ENCODE measurements around the gene MEF2A. TPM values are rescaled to one million over a fixed set of nuclear protein-coding genes. Genes with fewer than 3 reads are reported as not detected.

The MEF2A gene
- total RNA-seq, 1 experiment from 2014 or later, result 21.3 TPM

DNA sequence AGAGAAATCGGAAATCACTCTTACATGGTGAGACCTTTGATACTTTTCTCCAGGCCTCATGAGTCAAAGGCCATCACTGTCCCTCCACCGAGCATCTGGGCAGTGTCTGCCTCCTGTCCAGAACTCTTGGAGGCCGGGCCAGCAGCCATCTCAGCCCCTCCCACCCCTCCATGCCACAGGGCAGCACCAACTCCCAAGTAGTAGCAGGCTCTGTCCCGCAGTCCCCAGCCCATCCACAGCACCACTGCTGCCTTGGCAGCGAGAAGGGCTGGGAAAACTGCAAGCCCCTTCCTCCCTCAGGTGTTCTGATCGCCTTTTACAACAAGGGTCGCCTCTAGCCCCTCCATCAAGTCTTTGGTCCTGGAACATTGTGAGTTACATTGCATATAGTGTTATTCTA, 161.9 kb downstream of the MEF2A start:
- Histone ChIP-seq H3K9ac (ENCODE audit: low read length) (no peak overlapping the region), H3K9me2 (replicated peaks; ENCODE audit: low read length) (no peaks in the 10 kb centered on the region), H3K4me1 (ENCODE audit: insufficient read depth, low read length) (no peaks in the 10 kb centered on the region), H3K4me3 (ENCODE audit: low read length) (no peak overlapping the region), H3K36me3 (ENCODE audit: low read depth, low read length) (no peaks in the 10 kb centered on the region), H2AFZ (ENCODE audit: low read length) (no peak overlapping the region), H3K27ac (ENCODE audit: low read length) (no peak overlapping the region), H3K27me3 (ENCODE audit: low read length) (no peaks in the 10 kb centered on the region), H4K20me1 (ENCODE audit: low read length) (no peaks in the 10 kb centered on the region), H3F3A (ENCODE audit: low read length, unreplicated experiment) (no peaks in the 10 kb centered on the region), H3K4me2 (ENCODE audit: low read length) (no peak overlapping the region), H3K79me2 (ENCODE audit: low read length) (no peaks in the 10 kb centered on the region), H3K9me3 (ENCODE audit: low read length) (no peaks in the 10 kb centered on the region)
- DNase-seq (no peak), ATAC-seq (no peak)
- ChIA-PET POLR2A (ENCODE audit: unreplicated experiment) (no interaction called here), CTCF (no interaction called here)
- no peak for TF ChIP-seq EZH2 (IDR thresholded peaks at IDR 0.05; ENCODE audit: low read length, unreplicated experiment)
- TF ChIP-seq, protein P1, sequence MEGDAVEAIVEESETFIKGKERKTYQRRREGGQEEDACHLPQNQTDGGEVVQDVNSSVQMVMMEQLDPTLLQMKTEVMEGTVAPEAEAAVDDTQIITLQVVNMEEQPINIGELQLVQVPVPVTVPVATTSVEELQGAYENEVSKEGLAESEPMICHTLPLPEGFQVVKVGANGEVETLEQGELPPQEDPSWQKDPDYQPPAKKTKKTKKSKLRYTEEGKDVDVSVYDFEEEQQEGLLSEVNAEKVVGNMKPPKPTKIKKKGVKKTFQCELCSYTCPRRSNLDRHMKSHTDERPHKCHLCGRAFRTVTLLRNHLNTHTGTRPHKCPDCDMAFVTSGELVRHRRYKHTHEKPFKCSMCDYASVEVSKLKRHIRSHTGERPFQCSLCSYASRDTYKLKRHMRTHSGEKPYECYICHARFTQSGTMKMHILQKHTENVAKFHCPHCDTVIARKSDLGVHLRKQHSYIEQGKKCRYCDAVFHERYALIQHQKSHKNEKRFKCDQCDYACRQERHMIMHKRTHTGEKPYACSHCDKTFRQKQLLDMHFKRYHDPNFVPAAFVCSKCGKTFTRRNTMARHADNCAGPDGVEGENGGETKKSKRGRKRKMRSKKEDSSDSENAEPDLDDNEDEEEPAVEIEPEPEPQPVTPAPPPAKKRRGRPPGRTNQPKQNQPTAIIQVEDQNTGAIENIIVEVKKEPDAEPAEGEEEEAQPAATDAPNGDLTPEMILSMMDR (conservative IDR thresholded peaks at IDR 0.05; ENCODE audit: low read depth, low read length), result no peak
- TF ChIP-seq EZH2phosphoT487 (IDR thresholded peaks at IDR 0.05; ENCODE audit: borderline replicate concordance, low read length), result no peak
- BruUV-seq (replicated peaks), result no TSS peak
- intact Hi-C loops (cut with micrococcal nuclease), result no loop called here

DNA sequence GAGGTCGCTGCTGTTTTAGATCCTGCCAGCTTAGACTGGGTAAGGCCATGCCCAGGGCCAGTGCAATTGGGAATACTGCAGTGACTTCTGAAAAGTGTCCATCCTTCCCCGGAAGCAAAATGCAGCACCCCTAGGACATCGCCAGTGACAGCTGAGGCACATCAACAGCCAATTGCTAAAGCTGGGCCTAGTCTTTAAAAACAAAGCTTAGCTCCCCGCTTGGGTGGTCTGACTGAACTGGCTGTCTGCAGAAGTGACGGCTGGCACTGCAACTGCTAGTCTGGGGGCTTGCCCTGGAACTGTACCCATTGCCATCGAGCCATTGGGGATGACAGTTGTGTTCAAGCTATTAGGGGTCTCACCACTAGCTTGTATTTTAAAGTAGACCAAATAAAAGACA, 163.1 kb downstream of the MEF2A start:
- no peaks in the 10 kb centered on the region for H3K9me3 ChIP-seq (ENCODE audit: low read length)
- no peak overlapping the region for H3K9ac ChIP-seq (ENCODE audit: low read length)
- no peaks in the 10 kb centered on the region for H3K79me2 ChIP-seq (ENCODE audit: low read length)
- CTCF ChIA-PET, result no interaction called here
- DNase-seq, result no peak
- H3K4me3 ChIP-seq (ENCODE audit: low read length), result no peak overlapping the region
- H4K20me1 ChIP-seq (ENCODE audit: low read length), result no peaks in the 10 kb centered on the region
- no peak for ATAC-seq
- no peaks in the 10 kb centered on the region for H3K9me2 ChIP-seq (replicated peaks; ENCODE audit: low read length)
- H3K36me3 ChIP-seq (ENCODE audit: low read depth, low read length), result no peaks in the 10 kb centered on the region
- POLR2A ChIA-PET (ENCODE audit: unreplicated experiment), result no interaction called here
- H3F3A ChIP-seq (ENCODE audit: low read length, unreplicated experiment), result no peaks in the 10 kb centered on the region
- H2AFZ ChIP-seq (ENCODE audit: low read length), result no peak overlapping the region
- no peak overlapping the region for H3K4me2 ChIP-seq (ENCODE audit: low read length)
- no peak overlapping the region for H3K27ac ChIP-seq (ENCODE audit: low read length)
- intact Hi-C loops (cut with micrococcal nuclease), result no loop called here
- BruUV-seq (replicated peaks), result no TSS peak
- no peaks in the 10 kb centered on the region for H3K27me3 ChIP-seq (ENCODE audit: low read length)
- no peaks in the 10 kb centered on the region for H3K4me1 ChIP-seq (ENCODE audit: insufficient read depth, low read length)
- TF ChIP-seq, protein P1 (conservative IDR thresholded peaks at IDR 0.05; ENCODE audit: low read depth, low read length), result no peak
- TF ChIP-seq EZH2 (IDR thresholded peaks at IDR 0.05; ENCODE audit: low read length, unreplicated experiment), result no peak
- no peak for TF ChIP-seq EZH2phosphoT487 (IDR thresholded peaks at IDR 0.05; ENCODE audit: borderline replicate concordance, low read length)

DNA sequence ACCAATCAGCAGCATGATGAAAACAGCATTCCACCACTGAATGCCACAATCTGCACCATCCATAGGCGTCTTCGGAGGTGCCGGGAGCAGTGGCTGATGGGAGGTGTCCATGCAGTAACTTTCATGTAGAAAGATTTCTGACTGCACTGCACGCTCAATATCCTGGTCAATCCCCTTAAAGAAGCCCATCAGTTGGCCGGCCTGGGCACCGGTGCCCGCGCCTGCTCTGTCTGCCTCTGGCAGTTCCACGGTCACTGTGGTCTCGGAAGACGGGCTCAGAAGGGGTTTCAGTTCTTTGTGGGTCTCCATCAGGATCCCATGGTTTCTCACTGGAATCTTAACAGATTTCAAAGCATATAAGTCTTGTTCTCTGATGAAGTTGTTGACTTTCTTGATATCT, 163.5 kb downstream of the MEF2A start:
- DNase-seq (no peak), ATAC-seq (no peak)
- no peak for TF ChIP-seq EZH2phosphoT487 (IDR thresholded peaks at IDR 0.05; ENCODE audit: borderline replicate concordance, low read length)
- TF ChIP-seq, protein P1 (conservative IDR thresholded peaks at IDR 0.05; ENCODE audit: low read depth, low read length), result no peak
- no peak for TF ChIP-seq EZH2 (IDR thresholded peaks at IDR 0.05; ENCODE audit: low read length, unreplicated experiment)
- intact Hi-C loops (cut with micrococcal nuclease), result no loop called here
- no peaks in the 10 kb centered on the region for H3K36me3 ChIP-seq (ENCODE audit: low read depth, low read length)
- H3K4me1 ChIP-seq (ENCODE audit: insufficient read depth, low read length), result no peaks in the 10 kb centered on the region
- no peak overlapping the region for H3K4me3 ChIP-seq (ENCODE audit: low read length)
- H2AFZ ChIP-seq (ENCODE audit: low read length), result no peak overlapping the region
- H3K4me2 ChIP-seq (ENCODE audit: low read length), result no peak overlapping the region
- CTCF ChIA-PET, result interaction anchor here (0.7 kb wide), 1 partner anchor 253 kb away, joined by 3 read pairs; no protein-coding TSS in a partner anchor
- H3K27me3 ChIP-seq (ENCODE audit: low read length), result no peaks in the 10 kb centered on the region
- no peaks in the 10 kb centered on the region for H3K9me3 ChIP-seq (ENCODE audit: low read length)
- no peaks in the 10 kb centered on the region for H3K79me2 ChIP-seq (ENCODE audit: low read length)
- no peaks in the 10 kb centered on the region for H3K9me2 ChIP-seq (replicated peaks; ENCODE audit: low read length)
- POLR2A ChIA-PET (ENCODE audit: unreplicated experiment), result no interaction called here
- H3K27ac ChIP-seq (ENCODE audit: low read length), result no peak overlapping the region
- BruUV-seq (replicated peaks), result no TSS peak
- H4K20me1 ChIP-seq (ENCODE audit: low read length), result no peaks in the 10 kb centered on the region
- no peak overlapping the region for H3K9ac ChIP-seq (ENCODE audit: low read length)
- H3F3A ChIP-seq (ENCODE audit: low read length, unreplicated experiment), result no peaks in the 10 kb centered on the region
